Smooth muscle cell (in vitro differentiated cells): ENCODE results near the gene BEND7. TPM values are rescaled to one million over a fixed set of nuclear protein-coding genes. Genes with fewer than 3 reads are reported as not detected.

Experiments used
- DNase-seq: peaks from one replicate; lab custom pipeline; 2025; ENCODE audit not compliant: unreplicated experiment; lab: John Stamatoyannopoulos, UW
- H2AFZ ChIP-seq: fragments of 200-600 bp; sonication (generic); 2 replicates; pipeline ENCODE4 v1.6.0; 2016; ENCODE audit warnings: antibody characterized with exemption, low read depth, mild to moderate bottlenecking
- H3F3A ChIP-seq: fragments of 200-600 bp; sonication (generic); 2 replicates; pipeline ENCODE4 v1.6.0; 2017; ENCODE audit warnings: antibody characterized with exemption, low read depth
- H3K27ac ChIP-seq: fragments of 200-600 bp; sonication (generic); 2 replicates; pipeline ENCODE4 v1.5.1; 2016; ENCODE audit warnings: low read depth, mild to moderate bottlenecking
- H3K27me3 ChIP-seq: fragments of 200-600 bp; sonication (generic); 2 replicates; pipeline ENCODE4 v1.6.1; 2016; ENCODE audit warnings: low read depth, mild to moderate bottlenecking
- H3K36me3 ChIP-seq: fragments of 200-600 bp; sonication (generic); 2 replicates; pipeline ENCODE4 v1.5.1; 2016; ENCODE audit warnings: low read depth
- H3K4me1 ChIP-seq: fragments of 200-600 bp; sonication (generic); 2 replicates; pipeline ENCODE4 v1.5.1; 2016; ENCODE audit warnings: low read depth
- H3K4me2 ChIP-seq: fragments of 200-600 bp; sonication (generic); 2 replicates; pipeline ENCODE4 v1.6.0; 2016; ENCODE audit warnings: mild to moderate bottlenecking
- H3K4me3 ChIP-seq: fragments of 200-600 bp; sonication (generic); 2 replicates; pipeline ENCODE4 v1.5.1; 2016; ENCODE audit warnings: mild to moderate bottlenecking
- H3K79me2 ChIP-seq: fragments of 200-600 bp; sonication (generic); 2 replicates; pipeline ENCODE4 v1.6.0; 2016; ENCODE audit warnings: low read depth, mild to moderate bottlenecking
- H3K9ac ChIP-seq: fragments of 200-600 bp; sonication (generic); 2 replicates; pipeline ENCODE4 v1.6.0; 2016; ENCODE audit warnings: low read depth
- H3K9me3 ChIP-seq: fragments of 200-600 bp; sonication (generic); replicated peaks from 2 replicates; pipeline ENCODE4 v1.5.1; 2016; ENCODE audit warnings: low read depth
- H4K20me1 ChIP-seq: fragments of 200-600 bp; sonication (generic); 2 replicates; pipeline ENCODE4 v1.6.0; 2016; ENCODE audit warnings: low read depth
- WGBS: methylation state at CpG from one replicate; pipeline ENCODE4 v1.1.7; 2016; ENCODE audit warnings: low lambda C conversion rate; 5-methylcytosine and 5-hydroxymethylcytosine counted together
- polyA plus RNA-seq: library from polyadenylated mRNA; unstranded; fragments of >200 nt; fragmentation: Nextera tagmentation; extraction: Ambion mirVana; gene quantifications from 2 replicates; pipeline ENCODE4 v1.2.1, GENCODE V29; 2016
- total RNA-seq: library from RNA; depleted of rRNA; stranded (reverse); fragments of >200 nt; gene quantifications from 2 replicates; pipeline ENCODE4 v1.2.3, GENCODE V29; 2014
- TF ChIP-seq, protein P1 (sequence below): fragments of 200-600 bp; sonication (generic); IDR thresholded peaks from 2 replicates; pipeline ENCODE4 v1.5.1; 2017; ENCODE audit warnings: borderline replicate concordance, mild to moderate bottlenecking, antibody characterized with exemption; ENCODE audit not compliant: insufficient read depth, poor library complexity, severe bottlenecking

The BEND7 gene
- total and polyA plus RNA-seq, 2 experiments from 2014 or later = 1.7 to 5.8 TPM

DNA sequence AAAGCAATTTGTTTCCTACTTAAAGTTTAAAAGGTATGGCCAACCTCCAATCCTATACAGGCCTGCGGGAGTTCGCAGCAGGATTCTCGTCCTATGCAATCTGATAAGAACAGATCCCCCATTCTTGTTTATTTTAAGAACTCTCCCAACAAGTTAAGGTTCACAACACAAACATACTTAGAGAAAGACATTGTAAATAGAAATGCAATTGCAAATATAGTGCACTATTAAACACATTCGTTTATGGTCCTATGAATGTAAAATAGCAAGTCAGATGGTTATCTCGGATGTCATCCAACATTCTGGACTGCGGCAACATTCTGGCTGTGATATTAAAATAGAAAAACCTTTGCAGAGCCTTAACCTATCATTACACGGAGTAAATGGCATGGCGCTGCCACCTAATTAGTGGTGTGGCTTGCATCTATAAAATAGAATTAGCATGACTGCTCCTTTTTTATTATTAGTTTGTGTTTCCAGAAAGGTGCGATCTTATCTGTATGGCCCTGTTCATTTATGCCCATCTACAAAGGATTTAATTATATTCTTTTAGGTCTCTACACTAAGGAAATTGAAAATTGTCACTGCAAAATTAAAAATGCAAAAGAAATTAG lies 37.0 kb downstream of the BEND7 start:
- no peaks in the 10 kb centered on the region for H3K9me3 ChIP-seq
- peaks cover 13% of the 10 kb centered on the region for H3K4me1 ChIP-seq
- H3K27ac ChIP-seq = no peak overlapping the region
- no peak for DNase-seq
- WGBS = 82% methylated on average over 9 of the region's 9 CpGs
- TF ChIP-seq, protein P1, sequence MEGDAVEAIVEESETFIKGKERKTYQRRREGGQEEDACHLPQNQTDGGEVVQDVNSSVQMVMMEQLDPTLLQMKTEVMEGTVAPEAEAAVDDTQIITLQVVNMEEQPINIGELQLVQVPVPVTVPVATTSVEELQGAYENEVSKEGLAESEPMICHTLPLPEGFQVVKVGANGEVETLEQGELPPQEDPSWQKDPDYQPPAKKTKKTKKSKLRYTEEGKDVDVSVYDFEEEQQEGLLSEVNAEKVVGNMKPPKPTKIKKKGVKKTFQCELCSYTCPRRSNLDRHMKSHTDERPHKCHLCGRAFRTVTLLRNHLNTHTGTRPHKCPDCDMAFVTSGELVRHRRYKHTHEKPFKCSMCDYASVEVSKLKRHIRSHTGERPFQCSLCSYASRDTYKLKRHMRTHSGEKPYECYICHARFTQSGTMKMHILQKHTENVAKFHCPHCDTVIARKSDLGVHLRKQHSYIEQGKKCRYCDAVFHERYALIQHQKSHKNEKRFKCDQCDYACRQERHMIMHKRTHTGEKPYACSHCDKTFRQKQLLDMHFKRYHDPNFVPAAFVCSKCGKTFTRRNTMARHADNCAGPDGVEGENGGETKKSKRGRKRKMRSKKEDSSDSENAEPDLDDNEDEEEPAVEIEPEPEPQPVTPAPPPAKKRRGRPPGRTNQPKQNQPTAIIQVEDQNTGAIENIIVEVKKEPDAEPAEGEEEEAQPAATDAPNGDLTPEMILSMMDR = no peak
- no peak overlapping the region for H3K4me2 ChIP-seq
- H3F3A ChIP-seq = no peaks in the 10 kb centered on the region
- no peak overlapping the region for H3K4me3 ChIP-seq
- H3K27me3 ChIP-seq = no peaks in the 10 kb centered on the region
- H3K79me2 ChIP-seq = no peaks in the 10 kb centered on the region
- H2AFZ ChIP-seq = no peak overlapping the region
- no peaks in the 10 kb centered on the region for H4K20me1 ChIP-seq
- H3K36me3 ChIP-seq = no peaks in the 10 kb centered on the region
- no peak overlapping the region for H3K9ac ChIP-seq

DNA sequence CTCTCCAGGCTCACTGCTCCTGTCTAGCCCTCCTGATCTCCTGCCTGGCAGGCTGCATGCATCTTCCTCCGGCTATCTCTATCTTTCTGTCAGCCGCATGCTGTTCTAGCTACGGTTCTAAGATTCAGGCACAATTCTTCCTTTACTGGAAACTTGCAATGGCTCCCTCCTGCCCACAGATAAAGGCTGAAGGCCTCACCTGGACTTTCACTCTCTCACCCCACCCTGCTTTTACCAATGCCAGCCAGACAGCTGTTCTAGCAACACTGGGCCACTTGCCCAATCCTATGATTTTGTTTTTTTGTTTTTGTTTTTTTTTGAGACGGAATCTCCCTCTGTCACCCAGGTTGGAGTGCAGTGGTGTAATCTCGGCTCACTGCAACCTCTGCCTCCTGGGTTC lies 38.3 kb downstream of the BEND7 start:
- H3K79me2 ChIP-seq = no peaks in the 10 kb centered on the region
- H3K9ac ChIP-seq = no peak overlapping the region
- no peaks in the 10 kb centered on the region for H3K27me3 ChIP-seq
- H3K4me2 ChIP-seq = no peak overlapping the region
- no peaks in the 10 kb centered on the region for H3K9me3 ChIP-seq
- no peak overlapping the region for H2AFZ ChIP-seq
- H3K36me3 ChIP-seq = no peaks in the 10 kb centered on the region
- no peak overlapping the region for H3K27ac ChIP-seq
- 98% methylated on average over 5 of the region's 5 CpGs for WGBS
- TF ChIP-seq, protein P1 = no peak
- no peaks in the 10 kb centered on the region for H3F3A ChIP-seq
- no peaks in the 10 kb centered on the region for H4K20me1 ChIP-seq
- no peaks in the 10 kb centered on the region for H3K4me1 ChIP-seq
- H3K4me3 ChIP-seq = no peak overlapping the region
- no peak for DNase-seq

GRCh38 chr10:13489035-13489599 lies 39.7 kb downstream of the BEND7 start:
- no peak for DNase-seq
- no peak overlapping the region for H2AFZ ChIP-seq
- no peak overlapping the region for H3K4me2 ChIP-seq
- no peak overlapping the region for H3K9ac ChIP-seq
- no peak overlapping the region for H3K27ac ChIP-seq
- H3K27me3 ChIP-seq = no peaks in the 10 kb centered on the region
- H3K4me1 ChIP-seq = no peaks in the 10 kb centered on the region
- no peaks in the 10 kb centered on the region for H3K79me2 ChIP-seq
- WGBS = 97% methylated on average over 7 of the region's 7 CpGs
- no peaks in the 10 kb centered on the region for H3F3A ChIP-seq
- no peaks in the 10 kb centered on the region for H3K36me3 ChIP-seq
- no peak overlapping the region for H3K4me3 ChIP-seq
- H4K20me1 ChIP-seq = no peaks in the 10 kb centered on the region
- H3K9me3 ChIP-seq = no peaks in the 10 kb centered on the region
- TF ChIP-seq, protein P1 = no peak

- DNase-seq = no peak
- Histone ChIP-seq H3K9ac (no peak overlapping the region), H3K27me3 (no peaks in the 10 kb centered on the region), H3K36me3 (no peaks in the 10 kb centered on the region), H3K4me1 (no peaks in the 10 kb centered on the region), H3K9me3 (no peaks in the 10 kb centered on the region), H3K4me2 (no peak overlapping the region), H3K4me3 (no peak overlapping the region), H3K79me2 (no peaks in the 10 kb centered on the region), H3F3A (no peaks in the 10 kb centered on the region), H2AFZ (no peak overlapping the region), H3K27ac (no peak overlapping the region), H4K20me1 (no peaks in the 10 kb centered on the region)
- TF ChIP-seq, protein P1 = peak; percentile 39
- 100% methylated on average over 1 of the region's 1 CpG for WGBS
Measured at GRCh38 chr10:13485623-13486022, 43.2 kb downstream of the BEND7 start.
